Left lung (tissue), 10 donors: ENCODE results near the gene CTNNA3. TPM values are rescaled to one million over a fixed set of nuclear protein-coding genes. Genes with fewer than 3 reads are reported as not detected.

Experiments
- ATAC-seq: fragments of 200-7000 bp; cut with Tn5 transposase; one replicate; pipeline ENCODE4 v1.9.1; 2020; ENCODE audit warnings: moderate library complexity
- DNase-seq, 4 donors: peaks; one replicate each; pipeline ENCODE4 v3.0.0-alpha.2; 2013 to 2020
- H3K27ac ChIP-seq, 2 donors: fragments of 200-600 bp; sonication (generic) in 1 of 2; one replicate each; pipeline versions ENCODE4 v1.5.0 to v1.8.0; 2020 to 2021
- H3K27me3 ChIP-seq, 2 donors: fragments of 200-600 bp; sonication (generic) in 1 of 2; one replicate each; pipeline versions ENCODE4 v1.5.0 to v1.8.0; 2020 to 2021
- H3K36me3 ChIP-seq, 2 donors: fragments of 200-600 bp; sonication (generic) in 1 of 2; one replicate each; pipeline versions ENCODE4 v1.5.0 to v1.8.0; 2020 to 2021
- H3K4me1 ChIP-seq, 2 donors: fragments of 200-600 bp; one replicate each; pipeline ENCODE4 v1.8.0; 2021
- H3K4me3 ChIP-seq, 2 donors: fragments of 200-600 bp; sonication (generic) in 1 of 2; one replicate each; pipeline versions ENCODE4 v1.5.0 to v1.8.0; 2020 to 2021; ENCODE audit warnings: mild to moderate bottlenecking in 1 of 2
- H3K9me3 ChIP-seq, 2 donors: fragments of 200-600 bp; sonication (generic) in 1 of 2; one replicate each; pipeline versions ENCODE4 v1.5.0 to v1.8.0; 2020 to 2021
- CTCF ChIP-seq, 2 donors: fragments of 200-600 bp; sonication (generic) in 1 of 2; IDR thresholded peaks; one replicate each; pipeline versions ENCODE4 v1.5.0 to v1.8.0; 2021; ENCODE audit warnings: antibody characterized with exemption in 2 of 2
- intact Hi-C, 2 donors: fragments of 100-400 bp; cut with DNase I; formaldehyde crosslinking; loops; one replicate each; pipeline versions ENCODE4 v1.11.2 to v1.14.2; 2022
- polyA plus RNA-seq, 6 donors: library from polyadenylated mRNA; unstranded; fragments of 120-200 nt; gene quantifications; one replicate each; pipeline ENCODE4 v1.2.1, GENCODE V29; 2013; ENCODE audit not compliant: insufficient read length in 6 of 6
- total RNA-seq, 2 donors: library from RNA; stranded (reverse); fragmentation: NEBNext Ultra II Directional; extraction: Animal tissue kit (Norgen Biotek cat#: 25700); gene quantifications; one replicate each; pipeline ENCODE4 v1.2.1, GENCODE V29; 2021
- donor health status: DM: no; HTN: yes; CAD: no.
- donor health status: DM: no; HTN: no; CAD: no.

Gene CTNNA3
- total and polyA plus RNA-seq, 8 donors: 1.1 to 8.2 (median 6.6) TPM; not detected in 1

GRCh38 chr10:66321723-66322665, 1374.0 kb downstream of the CTNNA3 start:
- no peak for DNase-seq
- no peak overlapping the region for H3K27ac ChIP-seq
- no peak for TF ChIP-seq CTCF (IDR thresholded peaks at IDR 0.05)
- no peaks in the 10 kb centered on the region for H3K36me3 ChIP-seq
- no peaks in the 10 kb centered on the region for H3K4me1 ChIP-seq
- no peak overlapping the region for H3K4me3 ChIP-seq
- peaks cover 0 to 2% of the 10 kb centered on the region in 2 donors for H3K9me3 ChIP-seq
- no peaks in the 10 kb centered on the region for H3K27me3 ChIP-seq
- peak; percentile 30 for ATAC-seq
- intact Hi-C loops: no loop called here

GRCh38 chr10:66318761-66319160, 1377.2 kb downstream of the CTNNA3 start:
- DNase-seq (no peak), ATAC-seq (no peak)
- Histone ChIP-seq H3K36me3 (no peaks in the 10 kb centered on the region), H3K9me3 (peaks cover 0 to 2% of the 10 kb centered on the region in 2 donors), H3K4me1 (no peaks in the 10 kb centered on the region), H3K27ac (no peak overlapping the region), H3K4me3 (no peak overlapping the region), H3K27me3 (no peaks in the 10 kb centered on the region)
- no peak for TF ChIP-seq CTCF (IDR thresholded peaks at IDR 0.05)
- intact Hi-C loops: no loop called here

- TF ChIP-seq CTCF (IDR thresholded peaks at IDR 0.05): no peak
- ATAC-seq: no peak
- Histone ChIP-seq H3K36me3 (no peaks in the 10 kb centered on the region), H3K27ac (no peak overlapping the region), H3K4me1 (no peaks in the 10 kb centered on the region), H3K9me3 (peaks cover 0 to 2% of the 10 kb centered on the region in 2 donors), H3K27me3 (no peaks in the 10 kb centered on the region), H3K4me3 (no peak overlapping the region)
- no peak for DNase-seq
- intact Hi-C loops: no loop called here
These were observed 1388.2 kb downstream of the CTNNA3 start for GRCh38 chr10:66307826-66308225.

- H3K27ac ChIP-seq: no peak overlapping the region
- H3K4me1 ChIP-seq: no peaks in the 10 kb centered on the region
- TF ChIP-seq CTCF (IDR thresholded peaks at IDR 0.05): no peak
- DNase-seq (no peak), ATAC-seq (no peak)
- no peaks in the 10 kb centered on the region for H3K36me3 ChIP-seq
- intact Hi-C loops: no loop called here
- no peak overlapping the region for H3K4me3 ChIP-seq
- H3K27me3 ChIP-seq: no peaks in the 10 kb centered on the region
- no peaks in the 10 kb centered on the region for H3K9me3 ChIP-seq
These were observed 1394.9 kb downstream of the CTNNA3 start for GRCh38 chr10:66301078-66301477.

GRCh38 chr10:66295602-66296001, 1400.4 kb downstream of the CTNNA3 start:
- ATAC-seq (no peak), DNase-seq (no peak)
- intact Hi-C loops: no loop called here
- no peaks in the 10 kb centered on the region for H3K4me1 ChIP-seq
- H3K27ac ChIP-seq: no peak overlapping the region
- no peaks in the 10 kb centered on the region for H3K36me3 ChIP-seq
- no peak for TF ChIP-seq CTCF (IDR thresholded peaks at IDR 0.05)
- no peak overlapping the region for H3K4me3 ChIP-seq
- no peaks in the 10 kb centered on the region for H3K27me3 ChIP-seq
- H3K9me3 ChIP-seq: no peaks in the 10 kb centered on the region
